Heart left ventricle (tissue), 16 donors: Measurements from ENCODE around the gene ZNF787. TPM values are rescaled to one million over a fixed set of nuclear protein-coding genes. Genes with fewer than 3 reads are reported as not detected.

ENCODE experiments used
- ATAC-seq, 4 donors: fragments of 200-7000 bp; cut with Tn5 transposase; one replicate each; pipeline ENCODE4 v1.9.1; 2020 to 2022; ENCODE audit warnings: moderate library complexity in 4 of 4, mild to moderate bottlenecking in 3 of 4, moderate number of reproducible peaks in 1 of 4
- DNase-seq, 5 donors: peaks; one replicate each; pipeline ENCODE4 v3.0.0-alpha.2; 2020
- H3K27ac ChIP-seq, 12 donors: fragments of 200-600 bp; sonication (generic) in 4 of 12; one replicate each; pipeline versions ENCODE4 v1.5.0 to v1.8.0; 2016 to 2022; ENCODE audit warnings: mild to moderate bottlenecking in 2 of 12
- H3K27me3 ChIP-seq, 9 donors: fragments of 200-600 bp; sonication (generic) in 2 of 9; one replicate each; pipeline versions ENCODE4 v1.5.1 to v1.8.0; 2016 to 2022; ENCODE audit warnings: mild to moderate bottlenecking in 3 of 9
- H3K36me3 ChIP-seq, 9 donors: fragments of 200-600 bp; sonication (generic) in 2 of 9; one replicate each; pipeline versions ENCODE4 v1.5.0 to v1.8.0; 2018 to 2022; ENCODE audit warnings: mild to moderate bottlenecking in 2 of 9
- H3K4me1 ChIP-seq, 12 donors: fragments of 200-600 bp; sonication (generic) in 4 of 12; one replicate each; pipeline versions ENCODE4 v1.5.0 to v1.8.0; 2016 to 2022; ENCODE audit warnings: mild to moderate bottlenecking in 3 of 12
- H3K4me3 ChIP-seq, 12 donors: fragments of 200-600 bp; sonication (generic) in 4 of 12; one replicate each; pipeline versions ENCODE4 v1.5.0 to v1.8.0; 2017 to 2022; ENCODE audit warnings: mild to moderate bottlenecking in 9 of 12, moderate library complexity in 4 of 12
- H3K9me3 ChIP-seq, 12 donors: fragments of 200-600 bp; sonication (generic) in 4 of 12; one replicate each; pipeline versions ENCODE4 v1.5.0 to v1.8.0; 2016 to 2022; ENCODE audit warnings: mild to moderate bottlenecking in 1 of 12
- CTCF ChIP-seq, 12 donors: fragments of 200-600 bp; sonication (generic) in 4 of 12; IDR thresholded peaks; one replicate each; pipeline versions ENCODE4 v1.5.0 to v1.8.0; 2018 to 2022; ENCODE audit warnings: antibody characterized with exemption in 12 of 12, mild to moderate bottlenecking in 5 of 12
- POLR2A ChIP-seq, 2 donors: fragments of 450-650 bp; IDR thresholded peaks; one replicate each; pipeline ENCODE4 v1.6.1; 2017; ENCODE audit warnings: antibody characterized with exemption in 2 of 2, mild to moderate bottlenecking in 2 of 2, moderate library complexity in 2 of 2
- WGBS, 4 donors: extraction: QIAGEN DNeasy Blood & Tissue Kit in 2 of 4; methylation state at CpG; one replicate each; pipeline versions ENCODE4 v1.1.5 to v1.1.7; 2013 to 2018; 5-methylcytosine and 5-hydroxymethylcytosine counted together
- intact Hi-C, 10 donors: fragments of 100-400 bp; cut with DNase I; formaldehyde crosslinking; loops; one replicate each; pipeline versions ENCODE4 v1.11.1 to v1.14.2; 2022
- polyA plus RNA-seq, 2 donors: library from polyadenylated mRNA; stranded (reverse); fragments of 200-250 nt; gene quantifications; one replicate each; pipeline ENCODE4 v1.2.3, GENCODE V29; 2013
- total RNA-seq, 9 donors: library from RNA; depleted of rRNA in 2 of 9; stranded (reverse); fragments of >200 nt in 2 of 9; fragmentation: NEBNext Ultra II Directional in 3 of 9; extraction: Animal tissue kit (Norgen Biotek cat#: 25700) in 3 of 9; gene quantifications; one replicate each; pipeline versions ENCODE4 v1.1.0 to v1.2.4, GENCODE V29; 2016 to 2023
- donor health status: ischemic (EF 13 %, LVEDD 7.1; RV severe dilation, severe dysfunction).
- donor health status: healthy with polysubstance abuse.
- donor health status: DM: no; HTN: yes; CAD: no.
- donor health status: DM: no; HTN: no; CAD: no.
- donor health status: ischemic (EF 25% LVEDD 6.9; RV normal size, moderate dysfunction).
- donor health status: ischemic (EF 25% LVEDD 5.7; RV mildly dilated, moderate dysfunction).
- donor health status: healthy.
- donor health status: DM: yes; HTN: yes; CAD: no.
- donor health status: ischemic (EF 35%, LVEDD 5.7; RV mildly dilated, moderate dysfunction).
- donor health status: nonischemic (EF 11% LVEDD 7.7; RV severe dilation, severe dysfunction).
- donor health status: DM: yes; HTN: yes; CAD: no.
- donor health status: PGD.
- donor health status: ischemic (EF 29% LVEDD 5.4; RV normal size, mild dysfunction).
- donor health status: nonischemic (EF 23%, LVEDD 6.1; RV moderate dilation, normal function).

The ZNF787 gene
- total and polyA plus RNA-seq, 11 donors, result 11.6 to 40.8 (median 25.3) TPM

GRCh38 chr19:56088497-56089215 lies 32.4 kb downstream of the ZNF787 start:
- no peak for ATAC-seq
- Histone ChIP-seq H3K27me3 (no peaks in the 10 kb centered on the region), H3K27ac (no peak overlapping the region), H3K9me3 (no peaks in the 10 kb centered on the region), H3K36me3 (peaks cover 0 to 27% (median 10%) of the 10 kb centered on the region in 9 donors), H3K4me3 (no peak overlapping the region), H3K4me1 (peaks cover 0 to 37% (median 13%) of the 10 kb centered on the region in 12 donors)
- TF ChIP-seq CTCF (IDR thresholded peaks at IDR 0.05) (no peak), POLR2A (IDR thresholded peaks at IDR 0.05) (no peak)
- intact Hi-C loops, result loop anchor here in 3 of 10 donors (5.0 to 10.0 kb wide), 2 partner anchors 34 to 66 kb away; partner anchors contain the start of gene ZNF787 (in 1 of the 3)
- no peak for DNase-seq
- 94 to 95% (median 95%) methylated on average over 33 to 66 of the region's 66 CpGs for WGBS, 4 donors

GRCh38 chr19:56087647-56088496 lies 33.2 kb downstream of the ZNF787 start:
- TF ChIP-seq CTCF (IDR thresholded peaks at IDR 0.05) (no peak), POLR2A (IDR thresholded peaks at IDR 0.05) (no peak)
- Histone ChIP-seq H3K27ac (peak overlapping the region in 9 of 12 donors; percentile 9 to 87 (median 71)), H3K4me1 (peaks cover 0 to 37% (median 13%) of the 10 kb centered on the region in 12 donors), H3K9me3 (no peaks in the 10 kb centered on the region), H3K36me3 (peaks cover 0 to 27% (median 8%) of the 10 kb centered on the region in 9 donors), H3K4me3 (peak overlapping the region in 4 of 12 donors; percentile 18 to 40 (median 20)), H3K27me3 (no peaks in the 10 kb centered on the region)
- WGBS, 4 donors, result 75 to 80% (median 78%) methylated on average over 84 to 104 of the region's 104 CpGs
- ATAC-seq, result peak in 3 of 4 donors; percentile 13 to 36 (median 30)
- peak in 2 of 5 donors; percentile 51 to 65 for DNase-seq
- intact Hi-C loops, result loop anchor here in 3 of 10 donors (5.0 to 10.0 kb wide), 2 partner anchors 34 to 67 kb away; partner anchors contain the start of gene ZNF787 (in 1 of the 3)

GRCh38 chr19:56086671-56087430 lies 34.2 kb downstream of the ZNF787 start:
- Histone ChIP-seq H3K4me1 (peaks cover 0 to 32% (median 15%) of the 10 kb centered on the region in 12 donors), H3K36me3 (peaks cover 0 to 27% (median 8%) of the 10 kb centered on the region in 9 donors), H3K4me3 (peak overlapping the region in 4 of 12 donors; percentile 18 to 40 (median 20)), H3K27ac (peak overlapping the region in 9 of 12 donors; percentile 9 to 87 (median 71)), H3K9me3 (no peaks in the 10 kb centered on the region), H3K27me3 (no peaks in the 10 kb centered on the region)
- ATAC-seq, result no peak
- WGBS, 4 donors, result 70 to 87% (median 75%) methylated on average over 35 to 49 of the region's 49 CpGs
- intact Hi-C loops, result loop anchor here in 3 of 10 donors (5.0 to 10.0 kb wide), 2 partner anchors 35 to 68 kb away; partner anchors contain the start of gene ZNF787 (in 1 of the 3)
- no peak for DNase-seq
- TF ChIP-seq POLR2A (IDR thresholded peaks at IDR 0.05) (no peak), CTCF (IDR thresholded peaks at IDR 0.05) (no peak)
